Measurements from ENCODE around the gene GUCA2A. TPM values are rescaled to one million over a fixed set of nuclear protein-coding genes. Genes with fewer than 3 reads are reported as not detected.

GUCA2A gene
- total RNA-seq, 2 donors from 2014 or later: 195 to 959 TPM

- TF ChIP-seq, protein P1, sequence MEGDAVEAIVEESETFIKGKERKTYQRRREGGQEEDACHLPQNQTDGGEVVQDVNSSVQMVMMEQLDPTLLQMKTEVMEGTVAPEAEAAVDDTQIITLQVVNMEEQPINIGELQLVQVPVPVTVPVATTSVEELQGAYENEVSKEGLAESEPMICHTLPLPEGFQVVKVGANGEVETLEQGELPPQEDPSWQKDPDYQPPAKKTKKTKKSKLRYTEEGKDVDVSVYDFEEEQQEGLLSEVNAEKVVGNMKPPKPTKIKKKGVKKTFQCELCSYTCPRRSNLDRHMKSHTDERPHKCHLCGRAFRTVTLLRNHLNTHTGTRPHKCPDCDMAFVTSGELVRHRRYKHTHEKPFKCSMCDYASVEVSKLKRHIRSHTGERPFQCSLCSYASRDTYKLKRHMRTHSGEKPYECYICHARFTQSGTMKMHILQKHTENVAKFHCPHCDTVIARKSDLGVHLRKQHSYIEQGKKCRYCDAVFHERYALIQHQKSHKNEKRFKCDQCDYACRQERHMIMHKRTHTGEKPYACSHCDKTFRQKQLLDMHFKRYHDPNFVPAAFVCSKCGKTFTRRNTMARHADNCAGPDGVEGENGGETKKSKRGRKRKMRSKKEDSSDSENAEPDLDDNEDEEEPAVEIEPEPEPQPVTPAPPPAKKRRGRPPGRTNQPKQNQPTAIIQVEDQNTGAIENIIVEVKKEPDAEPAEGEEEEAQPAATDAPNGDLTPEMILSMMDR (IDR thresholded peaks at IDR 0.05): no peak
- DNase-seq: no peak
- H3K4me3 ChIP-seq: no peak overlapping the region
- H3K27ac ChIP-seq: no peak overlapping the region
- no peaks in the 10 kb centered on the region for H3K9me3 ChIP-seq
- H3K9ac ChIP-seq (ENCODE audit: low read depth in 2 of 2, low read length in 2 of 2): no peak overlapping the region
- H3K36me3 ChIP-seq: no peaks in the 10 kb centered on the region
- H3K4me1 ChIP-seq: no peaks in the 10 kb centered on the region
- intact Hi-C loops (cut with DNase I): no loop called here
- no peaks in the 10 kb centered on the region for H3K27me3 ChIP-seq
These were observed 22.6 kb downstream of the GUCA2A start for GRCh38 chr1:42141978-42142377.

DNA sequence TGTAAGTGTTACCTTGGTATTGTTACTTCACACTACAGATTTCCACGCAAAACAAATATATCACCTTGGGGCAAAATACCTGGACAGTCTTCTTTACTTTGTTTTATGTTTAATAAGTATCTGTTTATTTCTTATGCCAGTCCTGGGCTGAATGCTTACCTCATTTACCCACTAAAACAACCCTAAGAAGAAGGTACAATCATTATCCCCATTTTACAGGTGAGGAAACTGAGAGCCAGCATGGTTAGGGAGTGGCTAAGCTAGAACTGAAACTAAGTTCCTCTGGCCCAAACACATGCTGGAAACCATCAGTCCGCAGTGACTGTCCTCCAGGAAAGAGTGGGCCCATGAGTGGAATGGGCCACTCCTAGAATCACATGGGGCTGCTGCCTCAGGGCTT lies 24.4 kb downstream of the GUCA2A start:
- no peak overlapping the region for H3K9ac ChIP-seq (ENCODE audit: low read depth in 2 of 2, low read length in 2 of 2)
- no peaks in the 10 kb centered on the region for H3K27me3 ChIP-seq
- no peaks in the 10 kb centered on the region for H3K36me3 ChIP-seq
- TF ChIP-seq, protein P1 (IDR thresholded peaks at IDR 0.05): no peak
- intact Hi-C loops (cut with DNase I): no loop called here
- no peak overlapping the region for H3K4me3 ChIP-seq
- DNase-seq: no peak
- no peaks in the 10 kb centered on the region for H3K9me3 ChIP-seq
- no peak overlapping the region for H3K27ac ChIP-seq
- H3K4me1 ChIP-seq: no peaks in the 10 kb centered on the region

GRCh38 chr1:42139444-42139843 lies 25.1 kb downstream of the GUCA2A start:
- Histone ChIP-seq H3K4me3 (no peak overlapping the region), H3K9ac (ENCODE audit: low read depth in 2 of 2, low read length in 2 of 2) (no peak overlapping the region), H3K4me1 (no peaks in the 10 kb centered on the region), H3K9me3 (no peaks in the 10 kb centered on the region), H3K36me3 (no peaks in the 10 kb centered on the region), H3K27ac (no peak overlapping the region), H3K27me3 (no peaks in the 10 kb centered on the region)
- TF ChIP-seq, protein P1 (IDR thresholded peaks at IDR 0.05): no peak
- intact Hi-C loops (cut with DNase I): no loop called here
- no peak for DNase-seq

DNA sequence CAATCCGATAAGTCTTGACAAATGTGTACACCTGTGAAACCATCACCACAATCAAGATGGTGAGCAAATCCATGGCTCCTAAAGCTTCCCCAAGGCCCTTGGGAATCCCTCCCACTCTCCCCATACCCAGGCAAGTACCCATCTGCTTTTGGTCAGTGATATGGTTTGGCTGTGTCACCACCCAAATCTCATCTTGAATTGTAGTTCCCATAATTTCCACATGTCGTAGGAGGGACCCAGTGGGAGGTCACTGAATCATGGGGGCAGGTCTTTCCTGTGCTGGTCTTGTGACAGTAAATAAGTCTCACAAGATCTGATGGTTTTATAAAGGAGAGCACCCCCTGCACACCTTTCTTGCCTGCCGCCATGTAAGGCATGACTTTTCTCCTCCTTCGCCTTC lies 26.0 kb downstream of the GUCA2A start:
- no peaks in the 10 kb centered on the region for H3K36me3 ChIP-seq
- TF ChIP-seq, protein P1 (IDR thresholded peaks at IDR 0.05): no peak
- no peak overlapping the region for H3K4me3 ChIP-seq
- intact Hi-C loops (cut with DNase I): no loop called here
- no peaks in the 10 kb centered on the region for H3K4me1 ChIP-seq
- no peak overlapping the region for H3K9ac ChIP-seq (ENCODE audit: low read depth in 2 of 2, low read length in 2 of 2)
- H3K27me3 ChIP-seq: no peaks in the 10 kb centered on the region
- no peak for DNase-seq
- H3K9me3 ChIP-seq: no peaks in the 10 kb centered on the region
- no peak overlapping the region for H3K27ac ChIP-seq

DNA sequence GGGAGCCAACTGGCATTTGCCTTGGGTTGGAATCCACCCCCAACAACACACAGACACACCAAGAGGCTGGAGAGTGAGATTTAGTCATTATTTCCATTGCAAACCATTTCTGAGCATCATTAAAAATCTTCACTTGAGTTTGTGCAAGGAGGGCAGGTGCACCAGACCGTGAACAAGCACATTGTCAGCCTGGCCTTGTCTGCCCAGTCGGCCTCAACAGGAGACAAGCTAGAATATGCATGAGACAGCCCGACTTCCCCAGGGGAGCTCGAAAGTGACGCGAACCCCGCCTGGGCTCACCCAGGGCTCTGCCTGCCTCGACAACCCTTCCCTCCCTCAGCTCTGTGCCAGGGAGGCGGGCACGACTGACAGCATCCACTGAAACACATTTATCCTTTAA lies 26.8 kb downstream of the GUCA2A start:
- TF ChIP-seq, protein P1 (IDR thresholded peaks at IDR 0.05): no peak
- intact Hi-C loops (cut with DNase I): no loop called here
- no peak for DNase-seq

DNA sequence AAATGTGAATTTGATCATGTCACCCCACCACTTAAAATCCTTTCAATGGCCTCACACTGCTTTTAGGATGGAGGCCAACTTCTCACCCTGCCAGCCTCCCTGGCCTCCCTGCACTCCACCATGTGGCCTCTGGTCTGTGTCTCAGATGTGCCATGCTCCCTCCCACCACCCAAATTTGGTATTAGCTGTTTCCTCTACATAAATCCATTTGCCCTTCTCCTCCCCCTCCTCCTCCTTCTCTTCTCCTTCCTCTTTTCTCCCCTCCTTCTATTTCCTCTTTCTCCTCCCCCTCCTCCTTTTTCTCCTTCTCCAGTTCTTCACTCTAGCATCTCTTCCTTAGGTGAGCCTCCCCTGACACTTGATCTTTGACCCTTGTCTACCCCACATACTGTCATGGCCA lies 28.1 kb downstream of the GUCA2A start:
- Histone ChIP-seq H3K36me3 (no peaks in the 10 kb centered on the region), H3K9me3 (no peaks in the 10 kb centered on the region), H3K4me1 (no peaks in the 10 kb centered on the region), H3K4me3 (no peak overlapping the region), H3K27me3 (no peaks in the 10 kb centered on the region), H3K27ac (no peak overlapping the region), H3K9ac (ENCODE audit: low read depth in 2 of 2, low read length in 2 of 2) (no peak overlapping the region)
- TF ChIP-seq, protein P1 (IDR thresholded peaks at IDR 0.05): no peak
- DNase-seq: no peak
- intact Hi-C loops (cut with DNase I): no loop called here

More for the DNA sequence above, 26.8 kb downstream of the GUCA2A start:
- no peaks in the 10 kb centered on the region for H3K9me3 ChIP-seq
- H3K27ac ChIP-seq: no peak overlapping the region
- no peaks in the 10 kb centered on the region for H3K36me3 ChIP-seq
- no peak overlapping the region for H3K9ac ChIP-seq (ENCODE audit: low read depth in 2 of 2, low read length in 2 of 2)
- H3K4me1 ChIP-seq: no peaks in the 10 kb centered on the region
- H3K4me3 ChIP-seq: no peak overlapping the region
- no peaks in the 10 kb centered on the region for H3K27me3 ChIP-seq
